H1 (cell line): ENCODE data around the gene GLYATL3. TPM values are rescaled to one million over a fixed set of nuclear protein-coding genes. Genes with fewer than 3 reads are reported as not detected.

Experiments used
- CTCF ChIA-PET: fragments of 300-600 bp; sonication (Branson Sonifier 250); formaldehyde crosslinking; loops from one replicate; lab custom pipeline; 2021; ENCODE audit not compliant: partially characterized antibody; lab: Charles Lee
- POLR2A ChIA-PET: fragments of 300-600 bp; sonication (Branson Sonifier 250); formaldehyde crosslinking; loops from one replicate; lab custom pipeline; 2021; ENCODE audit warnings: inconsistent platforms; ENCODE audit not compliant: partially characterized antibody; lab: Charles Lee
- DNase-seq, 2 experiments: peaks; one replicate each; pipeline versions ENCODE4 v3.0.0 to v3.0.0-alpha.2; 2010 to 2022; ENCODE audit warnings: low spot score in 2 of 2, low read depth in 1 of 2, mixed read lengths in 1 of 2
- FAIRE-seq: peaks from 2 replicates; lab custom pipeline; 2011; peaks lifted over from hg19 to GRCh38; lab: Jason Lieb, UNC
- H2AFZ ChIP-seq: 2 replicates; pipeline ENCODE4 v1.8.1; 2012; ENCODE audit warnings: low read length, inconsistent platforms
- H2AK5ac ChIP-seq: 2 replicates; pipeline ENCODE4 v1.6.1; 2013; ENCODE audit warnings: low read depth, low read length
- H2BK120ac ChIP-seq: replicated peaks from 2 replicates; pipeline ENCODE3; 2013; ENCODE audit warnings: low read depth, low read length, inconsistent platforms
- H2BK12ac ChIP-seq: 2 replicates; pipeline ENCODE4 v1.6.1; 2013; ENCODE audit warnings: low read depth, low read length
- H2BK15ac ChIP-seq: 2 replicates; pipeline ENCODE4 v1.6.1; 2013; ENCODE audit warnings: low read length
- H2BK20ac ChIP-seq: 2 replicates; pipeline ENCODE4 v1.6.1; 2013; ENCODE audit warnings: low read length
- H2BK5ac ChIP-seq: 2 replicates; pipeline ENCODE4 v1.6.1; 2013; ENCODE audit warnings: low read depth, low read length
- H3K14ac ChIP-seq: 2 replicates; pipeline ENCODE4 v1.6.1; 2013; ENCODE audit warnings: inconsistent platforms; ENCODE audit not compliant: insufficient read length
- H3K18ac ChIP-seq: 2 replicates; pipeline ENCODE4 v1.6.1; 2013; ENCODE audit warnings: low read length; ENCODE audit errors: extremely low read depth
- H3K23ac ChIP-seq: 2 replicates; pipeline ENCODE4 v1.6.1; 2013; ENCODE audit warnings: inconsistent platforms; ENCODE audit not compliant: insufficient read length
- H3K23me2 ChIP-seq: 2 replicates; pipeline ENCODE4 v1.6.1; 2013; ENCODE audit warnings: low read depth, low read length
- H3K27ac ChIP-seq: 2 replicates; pipeline ENCODE4 v1.6.1; 2011; ENCODE audit warnings: low read depth, low read length, inconsistent platforms
- H3K27me3 ChIP-seq, 4 experiments: replicated peaks in 1 of 4; 1 replicate in 1 of 4; 2 replicates in 3 of 4; pipeline versions ENCODE4 v1.6.1 to v1.8.1; 2011 to 2013; ENCODE audit warnings: low read length in 3 of 4, mild to moderate bottlenecking in 3 of 4, inconsistent platforms in 2 of 4, mixed read lengths in 2 of 4, moderate library complexity in 1 of 4; ENCODE audit not compliant: control insufficient read depth in 3 of 4, insufficient read depth in 3 of 4; ENCODE audit errors: extremely low read depth in 1 of 4
- H3K36me3 ChIP-seq, 4 experiments: 2 replicates each; pipeline versions ENCODE4 v1.6.1 to v1.8.1; 2011 to 2013; ENCODE audit warnings: mild to moderate bottlenecking in 4 of 4, low read length in 3 of 4, moderate library complexity in 2 of 4, control low read depth in 1 of 4, inconsistent platforms in 1 of 4; ENCODE audit not compliant: insufficient read depth in 4 of 4, control insufficient read depth in 2 of 4
- H3K4ac ChIP-seq: replicated peaks from 2 replicates; pipeline ENCODE3; 2013; ENCODE audit warnings: low read length, low read depth, mixed read lengths, inconsistent platforms; ENCODE audit not compliant: insufficient read length
- H3K4me1 ChIP-seq, 4 experiments: replicated peaks in 1 of 4; 1 replicate in 1 of 4; 2 replicates in 3 of 4; pipeline versions ENCODE4 v1.6.1 to v1.8.1; 2011 to 2013; ENCODE audit warnings: low read length in 3 of 4, inconsistent platforms in 2 of 4, mixed read lengths in 1 of 4; ENCODE audit not compliant: insufficient read depth in 4 of 4, control insufficient read depth in 3 of 4
- H3K4me2 ChIP-seq, 2 experiments: 2 replicates each; pipeline versions ENCODE4 v1.6.1 to v1.8.1; 2011 to 2013; ENCODE audit warnings: low read depth in 2 of 2, low read length in 2 of 2, control low read depth in 1 of 2, inconsistent platforms in 1 of 2, mild to moderate bottlenecking in 1 of 2; ENCODE audit not compliant: insufficient read depth in 1 of 2
- H3K4me3 ChIP-seq, 4 experiments: fragments of 200-600, 300-600 bp in 1 of 4; sonication (generic), shearing (Covaris generic), sonication (Bioruptor Twin) in 1 of 4; 2 replicates each; pipeline versions ENCODE4 v1.5.1 to v1.8.1; 2011 to 2016; ENCODE audit warnings: low read length in 4 of 4, low read depth in 3 of 4, control low read depth in 2 of 4, inconsistent platforms in 2 of 4, mild to moderate bottlenecking in 2 of 4, mixed read lengths in 1 of 4, moderate library complexity in 1 of 4; ENCODE audit not compliant: insufficient read depth in 2 of 4; ENCODE audit errors: extremely low read depth in 1 of 4
- H3K56ac ChIP-seq: replicated peaks from 2 replicates; pipeline ENCODE3; 2013; ENCODE audit warnings: low read depth, mild to moderate bottlenecking, mixed read lengths, low read length, inconsistent platforms; ENCODE audit not compliant: insufficient read length
- H3K79me1 ChIP-seq: 2 replicates; pipeline ENCODE4 v1.6.1; 2013; ENCODE audit warnings: low read depth, low read length, control low read depth
- H3K79me2 ChIP-seq, 2 experiments: 2 replicates each; pipeline versions ENCODE4 v1.6.1 to v1.8.1; 2012 to 2013; ENCODE audit warnings: low read length in 2 of 2, mild to moderate bottlenecking in 2 of 2, inconsistent platforms in 1 of 2; ENCODE audit not compliant: insufficient read depth in 2 of 2, control insufficient read depth in 1 of 2
- H3K9ac ChIP-seq, 4 experiments: replicated peaks in 1 of 4; 1 replicate in 1 of 4; 2 replicates in 3 of 4; pipeline versions ENCODE4 v1.6.1 to v1.8.1; 2011 to 2013; ENCODE audit warnings: low read depth in 3 of 4, low read length in 3 of 4, control low read depth in 2 of 4, mild to moderate bottlenecking in 2 of 4, moderate library complexity in 2 of 4, inconsistent platforms in 1 of 4; ENCODE audit errors: extremely low read depth in 1 of 4
- H3K9me3 ChIP-seq, 2 experiments: 2 replicates each; pipeline versions ENCODE4 v1.6.1 to v1.8.1; 2012 to 2013; ENCODE audit warnings: mild to moderate bottlenecking in 2 of 2, moderate library complexity in 2 of 2, control low read depth in 1 of 2, inconsistent platforms in 1 of 2, low read depth in 1 of 2, low read length in 1 of 2, mixed read lengths in 1 of 2; ENCODE audit not compliant: insufficient read depth in 2 of 2
- H4K20me1 ChIP-seq, 2 experiments: replicated peaks in 1 of 2; 2 replicates each; pipeline versions ENCODE3 to v1.8.1; 2011 to 2013; ENCODE audit warnings: inconsistent platforms in 2 of 2, low read length in 2 of 2, mild to moderate bottlenecking in 1 of 2; ENCODE audit not compliant: insufficient read depth in 2 of 2, control insufficient read depth in 1 of 2
- H4K5ac ChIP-seq: 2 replicates; pipeline ENCODE4 v1.6.1; 2013; ENCODE audit warnings: low read length, low read depth, mixed read lengths, inconsistent platforms; ENCODE audit not compliant: insufficient read length
- H4K8ac ChIP-seq: 2 replicates; pipeline ENCODE4 v1.8.0; 2013; ENCODE audit warnings: mild to moderate bottlenecking, moderate library complexity, low read length, inconsistent platforms; ENCODE audit not compliant: insufficient read depth; ENCODE audit errors: extremely low read depth
- H4K91ac ChIP-seq: replicated peaks from 2 replicates; pipeline ENCODE3; 2013; ENCODE audit warnings: low read length, mixed read lengths, inconsistent platforms; ENCODE audit not compliant: insufficient read length
- ATF3 ChIP-seq: IDR thresholded peaks from 2 replicates; pipeline ENCODE4 v1.6.1; 2011; ENCODE audit warnings: low read depth, mild to moderate bottlenecking, low read length; ENCODE audit not compliant: insufficient read depth
- BCL11A ChIP-seq, 2 experiments: IDR thresholded peaks; one replicate each; pipeline ENCODE4 v1.6.1; 2011; ENCODE audit warnings: low read depth in 2 of 2, low read length in 2 of 2, mild to moderate bottlenecking in 2 of 2
- HDAC2 ChIP-seq, 2 experiments: fragments of 300-600 bp in 1 of 2; sonication (generic) in 1 of 2; IDR thresholded peaks; 2 replicates each; pipeline ENCODE4 v1.6.1; 2011 to 2012; ENCODE audit warnings: low read depth in 2 of 2, low read length in 2 of 2, mild to moderate bottlenecking in 2 of 2, moderate library complexity in 2 of 2, borderline replicate concordance in 1 of 2, inconsistent platforms in 1 of 2
- MAFK ChIP-seq: IDR thresholded peaks from 2 replicates; pipeline ENCODE4 v1.6.1; 2012; ENCODE audit warnings: low read depth, mild to moderate bottlenecking, improper control_type of control experiment, low read length
- NRF1 ChIP-seq: IDR thresholded peaks from 2 replicates; pipeline ENCODE4 v1.6.1; 2011; ENCODE audit warnings: mild to moderate bottlenecking, low read depth, low read length, improper control_type of control experiment
- POU5F1 ChIP-seq: IDR thresholded peaks from 2 replicates; pipeline ENCODE4 v1.6.1; 2011; ENCODE audit warnings: low read depth, mild to moderate bottlenecking, low read length, moderate library complexity
- RNF2 ChIP-seq: fragments of 200-900, 300-1000 bp; sonication (generic); IDR thresholded peaks from 2 replicates; pipeline ENCODE4 v1.7.1; 2016; ENCODE audit warnings: borderline replicate concordance, low read depth, mild to moderate bottlenecking, antibody characterized with exemption, low read length; ENCODE audit not compliant: poor library complexity, severe bottlenecking; ENCODE audit errors: missing control alignments
- SP2 ChIP-seq: IDR thresholded peaks from 2 replicates; pipeline ENCODE4 v1.6.1; 2012; ENCODE audit warnings: mild to moderate bottlenecking, low read length, inconsistent platforms
- TBP ChIP-seq: IDR thresholded peaks from 2 replicates; pipeline ENCODE4 v1.6.1; 2011; ENCODE audit warnings: low read depth, low read length, improper control_type of control experiment
- WGBS, 2 experiments: shearing (Covaris generic) in 1 of 2; methylation state at CpG; one replicate each; pipeline versions ENCODE4 v1.1.6 to v1.1.7; 2013 to 2015; ENCODE audit warnings: low lambda C conversion rate in 2 of 2, mixed read lengths in 2 of 2, inconsistent platforms in 1 of 2, low coverage in 1 of 2, missing lambda C conversion rate in 1 of 2; ENCODE audit not compliant: insufficient replicate concordance in 2 of 2, insufficient coverage in 1 of 2, insufficient read length in 1 of 2; ENCODE audit errors: extremely low coverage in 1 of 2, missing lambda C conversion rate in 1 of 2; 5-methylcytosine and 5-hydroxymethylcytosine counted together
- polyA plus RNA-seq, 7 experiments: library from polyadenylated mRNA; depleted of rRNA in 3 of 7; stranded (reverse) in 5 of 7; unstranded in 2 of 7; fragments of >200 nt in 5 of 7; fragments of 200-250 nt in 2 of 7; gene quantifications; 1 replicate in 5 of 7; 2 replicates in 1 of 7; 4 replicates in 1 of 7; pipeline versions ENCODE4 v1.2.1 to v1.2.3, GENCODE V29; 2011 to 2013; ENCODE audit warnings: missing spikeins in 2 of 7, mixed read lengths in 2 of 7
- total RNA-seq: library from RNA; stranded (reverse); fragmentation: NEBNext Ultra II Directional; extraction: Animal tissue kit (Norgen Biotek cat#: 25700); gene quantifications from 2 replicates; pipeline ENCODE4 v1.2.1, GENCODE V29; 2021

Gene GLYATL3
- total and polyA plus RNA-seq, 2 of the 8 experiments (the other 6 are each of a cell fraction or from before 2014, with no cell fraction given) = not detected

GRCh38 chr6:49457771-49458170 is 42.0 kb upstream of the GLYATL3 start:
- H4K8ac ChIP-seq = no peak overlapping the region
- 88% methylated on average over 4 of the region's 4 CpGs; no CpG with 5 or more reads in 1 of the 2 experiments for WGBS, 2 experiments
- H2AFZ ChIP-seq = no peak overlapping the region
- no peak overlapping the region for H2BK12ac ChIP-seq
- ChIA-PET CTCF (no interaction called here), POLR2A (no interaction called here)
- DNase-seq = no peak
- no peaks in the 10 kb centered on the region for H4K20me1 ChIP-seq
- no peak overlapping the region for H3K18ac ChIP-seq
- no peak overlapping the region for H4K5ac ChIP-seq
- no peaks in the 10 kb centered on the region for H3K79me1 ChIP-seq
- H3K4me2 ChIP-seq = no peak overlapping the region
- no peak overlapping the region for H3K27ac ChIP-seq
- peaks cover 2% of the 10 kb centered on the region for H3K23me2 ChIP-seq
- no peak overlapping the region for H3K14ac ChIP-seq
- no peak overlapping the region for H3K23ac ChIP-seq
- H2BK120ac ChIP-seq = no peak overlapping the region
- H3K27me3 ChIP-seq = no peaks in the 10 kb centered on the region
- H3K4me3 ChIP-seq = no peak overlapping the region
- TF ChIP-seq NRF1 (no peak), SP2 (no peak), ATF3 (no peak), HDAC2 (IDR thresholded peaks at IDR 0.05; ENCODE audit: borderline replicate concordance in 1 of 2, low read depth in 2 of 2, low read length in 2 of 2) (no peak), RNF2 (no peak), MAFK (no peak), POU5F1 (no peak), TBP (no peak), BCL11A (IDR thresholded peaks at IDR 0.05; ENCODE audit: low read depth in 2 of 2, low read length in 2 of 2) (no peak)
- TF ChIP-seq, all 59 proteins: peak for 0
- Histone ChIP-seq H3K4ac (no peak overlapping the region), H3K56ac (no peak overlapping the region), H2AK5ac (no peak overlapping the region), H2BK15ac (no peak overlapping the region), H3K4me1 (no peaks in the 10 kb centered on the region), H2BK5ac (no peak overlapping the region), H3K9ac (no peak overlapping the region), H3K36me3 (peaks cover 0 to 8% (median 0%) of the 10 kb centered on the region in 4 experiments; a peak in 1 of 8 replicates), H2BK20ac (no peak overlapping the region), H3K9me3 (no peaks in the 10 kb centered on the region), H3K79me2 (peaks cover 0 to 22% of the 10 kb centered on the region in 2 experiments; a peak in 2 of 4 replicates), H4K91ac (no peak overlapping the region)
- FAIRE-seq = peak; percentile 55
